GM10266 (cell line): ENCODE results near the gene PDZRN3.

Source experiments
- DNase-seq: peaks from one replicate; pipeline ENCODE4 v3.0.0; 2012; ENCODE audit errors: extremely low spot score
- CTCF ChIP-seq: IDR thresholded peaks from 2 replicates; pipeline ENCODE4 v1.5.1; 2012; ENCODE audit warnings: mild to moderate bottlenecking, low read depth; ENCODE audit not compliant: control insufficient read depth, insufficient read depth; ENCODE audit errors: missing control alignments

Gene PDZRN3

GRCh38 chr3:73511571-73512525 is 112.9 kb downstream of the PDZRN3 start:
- DNase-seq, result no peak
- no peak for TF ChIP-seq CTCF

- no peak for TF ChIP-seq CTCF
- DNase-seq, result no peak
Measured at GRCh38 chr3:73510784-73511183, 114.0 kb downstream of the PDZRN3 start.

GRCh38 chr3:73510334-73510733 is 114.4 kb downstream of the PDZRN3 start:
- DNase-seq, result no peak
- no peak for TF ChIP-seq CTCF

- DNase-seq, result no peak
- no peak for TF ChIP-seq CTCF
Measured at GRCh38 chr3:73509816-73510215, 114.9 kb downstream of the PDZRN3 start.

GRCh38 chr3:73509066-73509465 is 115.7 kb downstream of the PDZRN3 start:
- DNase-seq, result no peak
- TF ChIP-seq CTCF, result no peak

- peak; percentile 41 for DNase-seq
Measured at GRCh38 chr3:73508330-73508954, 116.3 kb downstream of the PDZRN3 start.

More at GRCh38 chr3:73508330-73508954, 116.3 kb downstream of the PDZRN3 start:
- peak; percentile 77 for TF ChIP-seq CTCF
